Gastroesophageal sphincter (tissue), 3 donors: ENCODE data around the gene CYTH2.

ENCODE experiments used
- EP300 ChIP-seq: sonication (generic); formaldehyde crosslinking; IDR thresholded peaks from one replicate; pipeline ENCODE4 v1.6.1; 2017; ENCODE audit warnings: antibody characterized with exemption, mild to moderate bottlenecking
- POLR2A ChIP-seq, 2 donors: fragments of 450-650 bp; IDR thresholded peaks; one replicate each; pipeline ENCODE4 v1.6.1; 2017; ENCODE audit warnings: antibody characterized with exemption in 2 of 2, mild to moderate bottlenecking in 2 of 2, moderate library complexity in 1 of 2
- POLR2AphosphoS5 ChIP-seq: sonication (generic); formaldehyde crosslinking; IDR thresholded peaks from one replicate; pipeline ENCODE4 v1.6.1; 2017; ENCODE audit warnings: antibody characterized with exemption
- TF ChIP-seq, protein P1 (sequence below), 4 experiments: fragments of 200-600 bp in 2 of 4; fragments of 450-650 bp in 2 of 4; sonication (generic) in 1 of 4; IDR thresholded peaks; one replicate each; pipeline ENCODE4 v1.5.1; 2017 to 2019; ENCODE audit warnings: antibody characterized with exemption in 4 of 4, mild to moderate bottlenecking in 2 of 4, moderate library complexity in 2 of 4

GRCh38 chr19:48452289-48453190 lies 16.6 kb upstream of the CYTH2 start:
- TF ChIP-seq, protein P1, sequence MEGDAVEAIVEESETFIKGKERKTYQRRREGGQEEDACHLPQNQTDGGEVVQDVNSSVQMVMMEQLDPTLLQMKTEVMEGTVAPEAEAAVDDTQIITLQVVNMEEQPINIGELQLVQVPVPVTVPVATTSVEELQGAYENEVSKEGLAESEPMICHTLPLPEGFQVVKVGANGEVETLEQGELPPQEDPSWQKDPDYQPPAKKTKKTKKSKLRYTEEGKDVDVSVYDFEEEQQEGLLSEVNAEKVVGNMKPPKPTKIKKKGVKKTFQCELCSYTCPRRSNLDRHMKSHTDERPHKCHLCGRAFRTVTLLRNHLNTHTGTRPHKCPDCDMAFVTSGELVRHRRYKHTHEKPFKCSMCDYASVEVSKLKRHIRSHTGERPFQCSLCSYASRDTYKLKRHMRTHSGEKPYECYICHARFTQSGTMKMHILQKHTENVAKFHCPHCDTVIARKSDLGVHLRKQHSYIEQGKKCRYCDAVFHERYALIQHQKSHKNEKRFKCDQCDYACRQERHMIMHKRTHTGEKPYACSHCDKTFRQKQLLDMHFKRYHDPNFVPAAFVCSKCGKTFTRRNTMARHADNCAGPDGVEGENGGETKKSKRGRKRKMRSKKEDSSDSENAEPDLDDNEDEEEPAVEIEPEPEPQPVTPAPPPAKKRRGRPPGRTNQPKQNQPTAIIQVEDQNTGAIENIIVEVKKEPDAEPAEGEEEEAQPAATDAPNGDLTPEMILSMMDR (IDR thresholded peaks at IDR 0.05), result no peak
- TF ChIP-seq EP300 (no peak), POLR2A (IDR thresholded peaks at IDR 0.05) (no peak), POLR2AphosphoS5 (no peak)
